Neural progenitor cell (in vitro differentiated cells): Measurements from ENCODE around the gene WDR27. TPM values are rescaled to one million over a fixed set of nuclear protein-coding genes. Genes with fewer than 3 reads are reported as not detected.

Experiments used
- DNase-seq: peaks from one replicate; pipeline ENCODE4 v3.0.0-alpha.2; 2016; ENCODE audit warnings: low spot score
- H2AFZ ChIP-seq: fragments of 200-600 bp; sonication (generic); replicated peaks from 2 replicates; pipeline ENCODE4 v1.6.1; 2016; ENCODE audit warnings: antibody characterized with exemption
- H3F3A ChIP-seq: fragments of 200-600 bp; sonication (generic); 2 replicates; pipeline ENCODE4 v1.6.1; 2016; ENCODE audit warnings: antibody characterized with exemption, low read depth
- H3K27ac ChIP-seq: fragments of 200-600 bp; sonication (generic); 2 replicates; pipeline ENCODE4 v1.5.1; 2016; ENCODE audit warnings: mild to moderate bottlenecking
- H3K27me3 ChIP-seq: fragments of 200-600 bp; sonication (generic); 2 replicates; pipeline ENCODE4 v1.6.1; 2016; ENCODE audit warnings: mild to moderate bottlenecking, moderate library complexity
- H3K36me3 ChIP-seq: fragments of 200-600 bp; sonication (generic); 2 replicates; pipeline ENCODE4 v1.5.1; 2016
- H3K4me1 ChIP-seq: fragments of 200-600 bp; sonication (generic); 2 replicates; pipeline ENCODE4 v1.6.1; 2016; ENCODE audit warnings: mixed run types
- H3K4me2 ChIP-seq: fragments of 200-600 bp; sonication (generic); 2 replicates; pipeline ENCODE4 v1.6.1; 2016
- H3K4me3 ChIP-seq: fragments of 200-600 bp; sonication (generic); 2 replicates; pipeline ENCODE4 v1.5.1; 2016
- H3K79me2 ChIP-seq: fragments of 200-600 bp; sonication (generic); 2 replicates; pipeline ENCODE4 v1.6.1; 2016; ENCODE audit warnings: low read depth
- H3K9ac ChIP-seq: fragments of 200-600 bp; sonication (generic); 2 replicates; pipeline ENCODE4 v1.6.1; 2016
- H3K9me3 ChIP-seq: fragments of 200-600 bp; sonication (generic); 2 replicates; pipeline ENCODE4 v1.5.1; 2016; ENCODE audit warnings: low read depth
- H4K20me1 ChIP-seq: fragments of 200-600 bp; sonication (generic); 2 replicates; pipeline ENCODE4 v1.6.1; 2016; ENCODE audit warnings: low read depth
- H3K27ac Mint-ChIP-seq: 3 replicates; pipeline ENCODE4 v1.8.0; 2021; ENCODE audit warnings: mixed read lengths
- H3K27me3 Mint-ChIP-seq: 2 replicates; pipeline ENCODE4 v1.8.0; 2022; ENCODE audit warnings: low read depth, mild to moderate bottlenecking, inconsistent platforms, moderate library complexity, mixed read lengths; ENCODE audit not compliant: insufficient read depth
- H3K36me3 Mint-ChIP-seq: 3 replicates; pipeline ENCODE4 v1.8.0; 2021; ENCODE audit warnings: mixed read lengths
- H3K4me1 Mint-ChIP-seq: 3 replicates; pipeline ENCODE4 v1.8.0; 2021; ENCODE audit warnings: mixed read lengths
- H3K4me3 Mint-ChIP-seq: 3 replicates; pipeline ENCODE4 v1.8.0; 2021; ENCODE audit warnings: mild to moderate bottlenecking, moderate library complexity, mixed read lengths
- H3K9me3 Mint-ChIP-seq: 3 replicates; pipeline ENCODE4 v1.8.0; 2020; ENCODE audit warnings: mixed read lengths
- EZH2 ChIP-seq: fragments of 200-600 bp; sonication (generic); IDR thresholded peaks from 2 replicates; pipeline ENCODE4 v1.6.1; 2017; ENCODE audit warnings: antibody characterized with exemption, mild to moderate bottlenecking, moderate library complexity
- EZH2phosphoT487 ChIP-seq: fragments of 200-600 bp; sonication (generic); IDR thresholded peaks from 2 replicates; pipeline ENCODE4 v1.6.1; 2017; ENCODE audit warnings: antibody characterized with exemption
- total RNA-seq: library from RNA; depleted of rRNA; stranded (reverse); fragments of >200 nt; gene quantifications from 2 replicates; pipeline ENCODE4 v1.2.3, GENCODE V29; 2015; ENCODE audit warnings: low replicate concordance
- TF ChIP-seq, protein P1 (sequence below): fragments of 200-600 bp; sonication (generic); IDR thresholded peaks from 2 replicates; pipeline ENCODE4 v1.5.1; 2017; ENCODE audit warnings: antibody characterized with exemption, mild to moderate bottlenecking

WDR27 gene
- total RNA-seq, 1 donor from 2014 or later = 69.0 TPM

DNA sequence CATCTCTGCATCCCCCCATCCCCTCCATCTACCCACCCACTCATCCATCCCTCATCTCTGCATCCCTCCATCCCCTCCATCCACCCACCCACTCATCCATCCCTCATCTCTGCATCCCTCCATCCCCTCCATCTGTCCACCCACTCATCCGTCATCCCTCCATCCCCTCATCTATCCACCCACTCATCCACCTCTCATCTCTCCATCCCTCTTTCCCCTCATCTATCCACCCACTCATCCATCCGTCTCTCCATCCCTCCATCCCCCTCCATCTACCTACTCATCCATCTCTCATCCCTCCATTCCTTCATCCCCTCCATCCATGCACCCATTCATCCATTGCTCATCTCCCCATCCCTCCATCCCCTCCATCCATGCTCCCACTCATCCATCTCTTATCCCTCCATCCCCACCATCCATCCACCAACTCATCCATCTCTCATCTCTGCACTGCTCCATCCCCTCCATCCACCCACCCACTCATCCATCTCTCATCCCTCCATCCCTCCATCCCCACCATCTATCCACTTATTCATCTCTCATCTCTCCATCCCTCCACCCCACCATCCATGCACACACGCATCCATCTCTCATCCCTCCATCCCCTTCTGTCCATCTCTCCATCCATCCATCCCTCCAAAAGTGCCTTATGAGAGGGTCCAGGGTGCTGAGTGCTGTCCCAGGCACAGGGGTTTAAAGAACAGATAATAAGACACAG, 51.4 kb downstream of the WDR27 start:
- no peak overlapping the region for H3K9ac ChIP-seq
- no peaks in the 10 kb centered on the region for H3K4me1 ChIP-seq
- H3K36me3 ChIP-seq = no peaks in the 10 kb centered on the region
- no peaks in the 10 kb centered on the region for H3K9me3 ChIP-seq
- no peak overlapping the region for H3K4me3 Mint-ChIP-seq
- no peaks in the 10 kb centered on the region for H3K9me3 Mint-ChIP-seq
- H3K4me2 ChIP-seq = no peak overlapping the region
- H3K27ac ChIP-seq = no peak overlapping the region
- H3K27me3 ChIP-seq = no peaks in the 10 kb centered on the region
- no peaks in the 10 kb centered on the region for H3K79me2 ChIP-seq
- no peak overlapping the region for H2AFZ ChIP-seq
- H3K4me3 ChIP-seq = no peak overlapping the region
- TF ChIP-seq EZH2 = no peak
- TF ChIP-seq, protein P1, sequence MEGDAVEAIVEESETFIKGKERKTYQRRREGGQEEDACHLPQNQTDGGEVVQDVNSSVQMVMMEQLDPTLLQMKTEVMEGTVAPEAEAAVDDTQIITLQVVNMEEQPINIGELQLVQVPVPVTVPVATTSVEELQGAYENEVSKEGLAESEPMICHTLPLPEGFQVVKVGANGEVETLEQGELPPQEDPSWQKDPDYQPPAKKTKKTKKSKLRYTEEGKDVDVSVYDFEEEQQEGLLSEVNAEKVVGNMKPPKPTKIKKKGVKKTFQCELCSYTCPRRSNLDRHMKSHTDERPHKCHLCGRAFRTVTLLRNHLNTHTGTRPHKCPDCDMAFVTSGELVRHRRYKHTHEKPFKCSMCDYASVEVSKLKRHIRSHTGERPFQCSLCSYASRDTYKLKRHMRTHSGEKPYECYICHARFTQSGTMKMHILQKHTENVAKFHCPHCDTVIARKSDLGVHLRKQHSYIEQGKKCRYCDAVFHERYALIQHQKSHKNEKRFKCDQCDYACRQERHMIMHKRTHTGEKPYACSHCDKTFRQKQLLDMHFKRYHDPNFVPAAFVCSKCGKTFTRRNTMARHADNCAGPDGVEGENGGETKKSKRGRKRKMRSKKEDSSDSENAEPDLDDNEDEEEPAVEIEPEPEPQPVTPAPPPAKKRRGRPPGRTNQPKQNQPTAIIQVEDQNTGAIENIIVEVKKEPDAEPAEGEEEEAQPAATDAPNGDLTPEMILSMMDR = no peak
- TF ChIP-seq EZH2phosphoT487 = no peak
- H3F3A ChIP-seq = no peaks in the 10 kb centered on the region
- H3K36me3 Mint-ChIP-seq = peaks cover 12% of the 10 kb centered on the region
- H3K27ac Mint-ChIP-seq = no peak overlapping the region
- H4K20me1 ChIP-seq = no peaks in the 10 kb centered on the region
- H3K27me3 Mint-ChIP-seq = peaks cover 5% of the 10 kb centered on the region
- no peak for DNase-seq
- peaks cover 5% of the 10 kb centered on the region for H3K4me1 Mint-ChIP-seq

DNA sequence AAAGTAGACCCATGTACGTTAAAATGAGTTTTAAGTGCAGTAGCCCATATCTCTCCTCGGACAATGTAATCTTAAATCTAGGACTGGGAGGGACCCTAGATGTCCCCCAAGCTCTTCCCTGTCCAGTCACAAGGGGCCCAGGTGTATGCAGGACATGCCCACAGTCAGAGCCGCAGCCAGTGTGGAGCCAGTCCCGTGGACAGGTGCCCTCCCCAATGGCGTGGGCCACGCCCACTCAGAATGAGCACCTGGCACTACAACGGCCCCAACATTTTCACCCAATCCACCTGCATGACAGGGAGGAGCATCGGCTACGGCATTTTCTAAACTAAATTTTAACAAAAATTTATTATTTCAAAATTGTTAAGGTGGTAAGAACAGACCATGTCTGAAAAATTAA, 53.2 kb downstream of the WDR27 start:
- Mint-ChIP-seq H3K36me3 (peaks cover 11% of the 10 kb centered on the region), H3K4me1 (no peaks in the 10 kb centered on the region), H3K9me3 (no peaks in the 10 kb centered on the region), H3K4me3 (no peak overlapping the region), H3K27ac (no peak overlapping the region), H3K27me3 (peaks cover 5% of the 10 kb centered on the region)
- H3F3A ChIP-seq = no peaks in the 10 kb centered on the region
- H4K20me1 ChIP-seq = no peaks in the 10 kb centered on the region
- H3K4me1 ChIP-seq = no peaks in the 10 kb centered on the region
- H3K27me3 ChIP-seq = no peaks in the 10 kb centered on the region
- no peak for DNase-seq
- H3K79me2 ChIP-seq = no peaks in the 10 kb centered on the region
- no peaks in the 10 kb centered on the region for H3K36me3 ChIP-seq
- no peak overlapping the region for H3K4me2 ChIP-seq
- H2AFZ ChIP-seq = no peak overlapping the region
- no peak for TF ChIP-seq EZH2phosphoT487
- TF ChIP-seq, protein P1 = no peak
- no peak for TF ChIP-seq EZH2
- no peak overlapping the region for H3K4me3 ChIP-seq
- no peak overlapping the region for H3K9ac ChIP-seq
- no peak overlapping the region for H3K27ac ChIP-seq
- H3K9me3 ChIP-seq = no peaks in the 10 kb centered on the region

DNA sequence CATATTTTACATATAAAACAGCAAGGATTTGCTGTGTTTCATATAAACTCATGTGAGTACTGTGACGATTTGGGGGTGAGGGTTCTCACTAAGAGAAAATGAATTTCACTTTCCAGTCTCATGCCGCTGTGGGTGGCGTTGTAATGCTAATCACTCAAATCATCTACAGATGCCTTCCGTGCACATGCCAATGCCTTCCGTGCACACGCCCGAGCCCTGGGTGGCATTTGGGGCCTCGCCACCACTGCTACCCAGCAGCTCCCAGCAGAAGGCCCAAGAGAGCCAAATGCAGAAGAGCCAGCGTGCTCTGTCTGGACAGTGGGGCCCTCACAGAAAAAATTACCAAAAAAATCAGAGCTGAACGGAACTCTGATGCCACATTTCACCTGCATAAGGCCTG, 53.7 kb downstream of the WDR27 start:
- Histone ChIP-seq H3K27me3 (no peaks in the 10 kb centered on the region), H3K9me3 (no peaks in the 10 kb centered on the region), H3K27ac (no peak overlapping the region), H3K36me3 (no peaks in the 10 kb centered on the region), H3K4me3 (no peak overlapping the region), H3K4me2 (no peak overlapping the region), H3K79me2 (no peaks in the 10 kb centered on the region), H3K4me1 (no peaks in the 10 kb centered on the region), H2AFZ (no peak overlapping the region), H3F3A (no peaks in the 10 kb centered on the region), H4K20me1 (no peaks in the 10 kb centered on the region), H3K9ac (no peak overlapping the region)
- peaks cover 13% of the 10 kb centered on the region for H3K36me3 Mint-ChIP-seq
- no peaks in the 10 kb centered on the region for H3K4me1 Mint-ChIP-seq
- H3K27me3 Mint-ChIP-seq = peaks cover 5% of the 10 kb centered on the region
- no peak for DNase-seq
- H3K27ac Mint-ChIP-seq = no peak overlapping the region
- TF ChIP-seq EZH2phosphoT487 (no peak), EZH2 (no peak)
- TF ChIP-seq, protein P1 = no peak
- no peak overlapping the region for H3K4me3 Mint-ChIP-seq
- no peaks in the 10 kb centered on the region for H3K9me3 Mint-ChIP-seq
